HCT116 (cell line): Measurements from ENCODE around the gene INSR. TPM values are rescaled to one million over a fixed set of nuclear protein-coding genes. Genes with fewer than 3 reads are reported as not detected.

Experiments used
- ATAC-seq: fragments of 200-7000 bp; cut with Tn5 transposase; 2 replicates; pipeline ENCODE4 v1.9.1; 2020; ENCODE audit warnings: mild to moderate bottlenecking, moderate library complexity
- BruUV-seq: library from RNA; stranded (reverse); fragments of 400-500 nt; replicated peaks from 2 replicates; lab custom pipeline; 2021; lab: Mats Ljungman, UMichigan
- CTCF ChIA-PET: fragments of 300-600 bp; sonication (Branson Sonifier 250); formaldehyde crosslinking; loops from one replicate; lab custom pipeline; 2021; ENCODE audit warnings: antibody characterized with exemption; lab: Charles Lee
- POLR2A ChIA-PET: fragments of 300-600, 350-600 bp; sonication (Branson Sonifier 250); formaldehyde crosslinking; loops from one replicate; lab custom pipeline; 2021; ENCODE audit warnings: antibody characterized with exemption; lab: Charles Lee
- RAD21 ChIA-PET, 2 experiments: fragments of 300-600 bp; sonication (Branson Sonifier 250); formaldehyde crosslinking; loops; one replicate each; lab custom pipeline; 2023; ENCODE audit warnings: low total read pairs in 2 of 2; ENCODE audit not compliant: uncharacterized antibody in 2 of 2, unreplicated experiment in 2 of 2, low non-redundant PET in 1 of 2; lab: Charles Lee
- DNase-seq: peaks from one replicate; pipeline ENCODE4 v3.0.0-alpha.2; 2010; ENCODE audit warnings: low read depth, low spot score
- H2AFZ ChIP-seq: fragments of 200-600 bp; shearing (Covaris generic), sonication (generic); 2 replicates; pipeline ENCODE4 v1.6.1; 2017; ENCODE audit warnings: low read depth, mixed run types, mixed read lengths, antibody characterized with exemption, low read length; ENCODE audit not compliant: poor library complexity, severe bottlenecking
- H3K27ac ChIP-seq: 2 replicates; pipeline ENCODE4 v1.5.1; 2012; ENCODE audit warnings: low read depth, low read length
- H3K27me3 ChIP-seq: fragments of 200-600 bp; sonication (generic); 2 replicates; pipeline ENCODE4 v1.6.1; 2016; ENCODE audit warnings: mixed run types, low read length, mixed read lengths; ENCODE audit not compliant: insufficient read depth
- H3K36me3 ChIP-seq, 2 experiments: fragments of 200-500 bp in 1 of 2; fragments of 200-600 bp in 1 of 2; sonication (Bioruptor generic) in 1 of 2; sonication (generic) in 1 of 2; 2 replicates each; pipeline versions ENCODE4 v1.5.1 to v1.6.1; 2014 to 2016; ENCODE audit warnings: low read length in 2 of 2, inconsistent platforms in 1 of 2, mixed read lengths in 1 of 2, mixed run types in 1 of 2; ENCODE audit not compliant: insufficient read depth in 2 of 2, control insufficient read depth in 1 of 2
- H3K4me1 ChIP-seq, 2 experiments: fragments of 200-600 bp in 1 of 2; sonication (generic) in 1 of 2; 2 replicates each; pipeline versions ENCODE4 v1.5.1 to v1.6.1; 2012 to 2017; ENCODE audit warnings: low read length in 2 of 2, inconsistent platforms in 1 of 2, mild to moderate bottlenecking in 1 of 2, mixed read lengths in 1 of 2, mixed run types in 1 of 2, moderate library complexity in 1 of 2; ENCODE audit not compliant: insufficient read depth in 2 of 2, control insufficient read depth in 1 of 2
- H3K4me2 ChIP-seq: fragments of 200-600 bp; sonication (generic); 2 replicates; pipeline ENCODE4 v1.6.1; 2017; ENCODE audit warnings: mixed run types, low read length, mixed read lengths
- H3K4me3 ChIP-seq, 2 experiments: fragments of 200-600 bp in 1 of 2; sonication (generic) in 1 of 2; replicated peaks in 1 of 2; 2 replicates each; pipeline ENCODE4 v1.5.1; 2011 to 2016; ENCODE audit warnings: low read length in 2 of 2, control low read depth in 1 of 2, low read depth in 1 of 2, mild to moderate bottlenecking in 1 of 2, mixed read lengths in 1 of 2, mixed run types in 1 of 2
- H3K79me2 ChIP-seq: fragments of 200-600 bp; sonication (generic); 2 replicates; pipeline ENCODE4 v1.6.1; 2017; ENCODE audit warnings: mild to moderate bottlenecking, mixed run types, low read length, moderate library complexity, mixed read lengths; ENCODE audit not compliant: insufficient read depth
- H3K9ac ChIP-seq: fragments of 200-600 bp; sonication (generic); 2 replicates; pipeline ENCODE4 v1.6.1; 2016; ENCODE audit warnings: low read length, mixed read lengths
- H3K9me2 ChIP-seq: fragments of 200-600 bp; sonication (generic), shearing (Covaris generic); 2 replicates; pipeline ENCODE4 v1.6.1; 2017; ENCODE audit warnings: mixed run types, mild to moderate bottlenecking, moderate library complexity; ENCODE audit not compliant: insufficient read depth
- H3K9me3 ChIP-seq, 2 experiments: fragments of 200-500 bp in 1 of 2; fragments of 200-600 bp in 1 of 2; sonication (Bioruptor generic) in 1 of 2; sonication (generic) in 1 of 2; 2 replicates each; pipeline ENCODE4 v1.6.1; 2014 to 2017; ENCODE audit warnings: low read length in 2 of 2, mixed read lengths in 2 of 2, inconsistent platforms in 1 of 2, low read depth in 1 of 2, mild to moderate bottlenecking in 1 of 2, mixed run types in 1 of 2, moderate library complexity in 1 of 2; ENCODE audit not compliant: control insufficient read depth in 1 of 2, insufficient read depth in 1 of 2
- H4K20me1 ChIP-seq: fragments of 200-600 bp; sonication (generic), shearing (Covaris generic); 2 replicates; pipeline ENCODE4 v1.6.1; 2017; ENCODE audit warnings: mixed run types, mild to moderate bottlenecking, moderate library complexity; ENCODE audit not compliant: insufficient read depth
- CBX3 ChIP-seq: IDR thresholded peaks from 2 replicates; pipeline ENCODE4 v1.6.1; 2012; ENCODE audit warnings: low read depth
- EGR1 ChIP-seq: IDR thresholded peaks from 2 replicates; pipeline ENCODE4 v1.6.1; 2012; ENCODE audit warnings: low read depth
- EZH2phosphoT487 ChIP-seq: fragments of 200-600 bp; IDR thresholded peaks from 2 replicates; pipeline ENCODE4 v1.6.1; 2018; ENCODE audit warnings: antibody characterized with exemption, borderline replicate concordance
- FOSL1 ChIP-seq: IDR thresholded peaks from 2 replicates; pipeline ENCODE4 v1.6.1; 2012; ENCODE audit warnings: low read depth
- MAX ChIP-seq: IDR thresholded peaks from 2 replicates; pipeline ENCODE4 v1.6.1; 2012
- SIN3A ChIP-seq: IDR thresholded peaks from 2 replicates; pipeline ENCODE4 v1.6.1; 2012; ENCODE audit warnings: low read depth
- SP1 ChIP-seq: IDR thresholded peaks from 2 replicates; pipeline ENCODE4 v1.6.1; 2012; ENCODE audit warnings: low read depth
- ZNF274 ChIP-seq: fragments of 200-500 bp; sonication (Bioruptor generic); IDR thresholded peaks from 2 replicates; pipeline ENCODE4 v1.6.1; 2014; ENCODE audit warnings: mild to moderate bottlenecking, low read depth, low read length, inconsistent platforms
- intact Hi-C: fragments of 100-400 bp; cut with micrococcal nuclease; formaldehyde crosslinking; loops from 2 replicates; pipeline ENCODE4 v1.10.0; 2022
- total RNA-seq: library from RNA; stranded (reverse); gene quantifications from one replicate; pipeline ENCODE4 v1.2.1, GENCODE V29; 2021; ENCODE audit not compliant: unreplicated experiment

Gene INSR
- total RNA-seq, 1 experiment from 2014 or later = 25.4 TPM

DNA sequence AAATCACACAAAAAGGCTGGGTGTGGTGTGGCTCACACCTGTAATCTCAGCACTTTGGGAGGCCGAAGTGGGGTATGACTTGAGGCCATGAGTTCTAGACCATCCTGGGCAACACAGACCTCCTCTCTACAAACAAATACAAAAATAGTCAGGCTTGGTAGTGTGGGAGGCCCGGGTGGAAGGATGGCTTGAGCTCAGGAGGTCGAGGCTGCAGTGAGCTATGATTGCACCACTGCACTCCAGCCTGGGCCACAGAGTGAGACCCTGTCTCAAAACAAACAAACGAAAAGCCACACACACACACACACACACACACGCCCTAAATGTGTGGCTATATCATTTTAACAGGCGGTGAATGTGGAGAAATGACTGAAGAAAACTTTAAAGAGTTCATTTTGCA, 225.6 kb downstream of the INSR start:
- Histone ChIP-seq H3K36me3 (peaks cover 16% of the 10 kb centered on the region in 2 experiments), H2AFZ (no peak overlapping the region), H3K4me3 (peak overlapping the region; percentile 15 to 96), H3K4me2 (peak overlapping the region; percentile 92), H3K9ac (no peak overlapping the region), H4K20me1 (no peaks in the 10 kb centered on the region), H3K79me2 (peaks cover 18% of the 10 kb centered on the region), H3K9me3 (no peaks in the 10 kb centered on the region), H3K9me2 (no peaks in the 10 kb centered on the region), H3K27ac (peak overlapping the region; percentile 40; the same call in 1 of the 2 replicates), H3K4me1 (peaks cover 8 to 11% of the 10 kb centered on the region in 2 experiments; a peak in 3 of 4 replicates), H3K27me3 (no peaks in the 10 kb centered on the region)
- BruUV-seq = no TSS peak
- ChIA-PET RAD21 (interaction anchor here in 1 of 2 experiments (0.8 kb wide), 1 partner anchor 55 kb away, joined by 3 read pairs; no protein-coding TSS in a partner anchor), POLR2A (interaction anchor here (1.3 to 1.7 kb wide), 2 partner anchors 31 to 56 kb away, joined by 3 to 10 read pairs; no protein-coding TSS in a partner anchor), CTCF (interaction anchor here (0.7 to 1.3 kb wide), 4 partner anchors 31 to 942 kb away, joined by 3 to 4 read pairs (median 3); no protein-coding TSS in a partner anchor)
- TF ChIP-seq EGR1 (no peak), SIN3A (0 out of 2 replicates have a peak, but pooled peaks have one; percentile 23), SP1 (0 out of 2 replicates have a peak, but pooled peaks have one; percentile 10)
- intact Hi-C loops = no loop called here
- no peak for DNase-seq
- ATAC-seq = no peak

GRCh38 chr19:7067716-7068115, 226.5 kb downstream of the INSR start:
- TF ChIP-seq SP1 (no peak), FOSL1 (no peak), EGR1 (no peak), ZNF274 (no peak), CBX3 (no peak), MAX (no peak), EZH2phosphoT487 (no peak)
- ATAC-seq = no peak
- Histone ChIP-seq H3K79me2 (peaks cover 18% of the 10 kb centered on the region), H2AFZ (no peak overlapping the region), H3K9ac (no peak overlapping the region), H3K9me3 (no peaks in the 10 kb centered on the region), H3K9me2 (no peaks in the 10 kb centered on the region), H3K36me3 (peaks cover 10 to 11% of the 10 kb centered on the region in 2 experiments), H3K4me1 (peaks cover 8 to 11% of the 10 kb centered on the region in 2 experiments; a peak in 3 of 4 replicates), H3K4me2 (no peak overlapping the region), H4K20me1 (no peaks in the 10 kb centered on the region), H3K4me3 (no peak overlapping the region), H3K27ac (no peak overlapping the region), H3K27me3 (no peaks in the 10 kb centered on the region)
- intact Hi-C loops = no loop called here
- POLR2A ChIA-PET = no interaction called here
- RAD21 ChIA-PET = no interaction called here
- CTCF ChIA-PET = no interaction called here
- BruUV-seq = no TSS peak
- no peak for DNase-seq
